Stimulated activated CD4-positive, alpha-beta T cell treated with anti-CD3 and anti-CD28 coated beads, Interleukin-1b, Interleukin-23, amount 100 ng/mL, for 1 hour (primary cell): ENCODE data around the gene PPP1R15B.
A peak's percentile ranks its signal among the peaks of the same experiment; 100 is the strongest.

ENCODE experiments used
- DNase-seq, 2 donors: peaks; one replicate each; pipeline ENCODE4 v3.0.0-alpha.2; 2020; ENCODE audit warnings: low read depth in 2 of 2

PPP1R15B gene

DNA sequence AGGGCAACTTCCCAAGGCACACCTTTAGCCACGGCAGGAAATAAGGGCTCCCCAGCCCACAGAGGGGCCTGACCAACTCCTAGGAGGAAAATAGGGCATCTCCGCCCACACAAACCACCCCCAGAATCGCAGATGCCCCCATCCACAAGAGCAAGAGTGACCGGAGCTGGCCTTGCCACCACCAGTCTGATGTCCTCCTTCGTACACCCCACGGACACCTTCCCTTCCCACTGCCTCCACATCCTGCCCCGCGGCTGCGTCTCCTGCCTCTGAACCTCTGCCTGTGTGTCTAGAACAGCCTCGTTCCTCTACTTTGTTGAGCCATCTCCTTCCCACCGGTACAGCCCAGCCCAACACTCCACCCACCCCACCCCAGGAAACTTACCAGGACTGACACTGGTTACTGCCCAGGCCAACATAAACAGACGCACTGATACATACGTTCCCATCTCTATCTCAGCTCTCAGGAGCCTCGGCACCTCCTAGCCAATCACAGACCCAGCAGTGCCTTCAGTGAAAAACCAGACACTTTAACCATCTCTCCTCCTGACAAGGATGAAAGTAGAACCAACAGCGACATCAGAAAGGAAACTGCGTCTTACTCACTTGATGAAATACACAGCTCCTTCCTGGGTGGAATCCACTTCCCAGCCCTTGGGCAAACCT, 44.3 kb downstream of the PPP1R15B start:
- DNase-seq: no peak

DNA sequence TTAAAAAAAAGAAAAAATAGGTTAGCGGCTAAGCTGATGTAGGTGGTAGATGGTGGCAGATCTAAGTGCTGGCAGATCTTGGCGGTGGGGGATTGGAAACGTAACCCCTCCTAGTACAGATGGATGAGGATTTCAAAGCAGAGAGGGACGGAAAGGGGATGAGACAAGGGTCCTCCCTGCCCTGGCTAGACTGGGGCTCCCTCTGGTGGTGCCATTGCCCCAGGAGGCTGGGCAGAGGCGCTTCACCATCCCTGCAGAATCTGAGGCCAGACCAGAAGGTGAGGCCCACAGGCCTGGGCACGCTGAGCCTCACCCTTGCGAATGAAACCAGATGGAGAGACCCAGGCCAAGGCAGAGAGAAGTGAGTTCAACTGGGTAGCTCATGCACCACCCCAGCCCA, 44.9 kb downstream of the PPP1R15B start:
- no peak for DNase-seq

DNA sequence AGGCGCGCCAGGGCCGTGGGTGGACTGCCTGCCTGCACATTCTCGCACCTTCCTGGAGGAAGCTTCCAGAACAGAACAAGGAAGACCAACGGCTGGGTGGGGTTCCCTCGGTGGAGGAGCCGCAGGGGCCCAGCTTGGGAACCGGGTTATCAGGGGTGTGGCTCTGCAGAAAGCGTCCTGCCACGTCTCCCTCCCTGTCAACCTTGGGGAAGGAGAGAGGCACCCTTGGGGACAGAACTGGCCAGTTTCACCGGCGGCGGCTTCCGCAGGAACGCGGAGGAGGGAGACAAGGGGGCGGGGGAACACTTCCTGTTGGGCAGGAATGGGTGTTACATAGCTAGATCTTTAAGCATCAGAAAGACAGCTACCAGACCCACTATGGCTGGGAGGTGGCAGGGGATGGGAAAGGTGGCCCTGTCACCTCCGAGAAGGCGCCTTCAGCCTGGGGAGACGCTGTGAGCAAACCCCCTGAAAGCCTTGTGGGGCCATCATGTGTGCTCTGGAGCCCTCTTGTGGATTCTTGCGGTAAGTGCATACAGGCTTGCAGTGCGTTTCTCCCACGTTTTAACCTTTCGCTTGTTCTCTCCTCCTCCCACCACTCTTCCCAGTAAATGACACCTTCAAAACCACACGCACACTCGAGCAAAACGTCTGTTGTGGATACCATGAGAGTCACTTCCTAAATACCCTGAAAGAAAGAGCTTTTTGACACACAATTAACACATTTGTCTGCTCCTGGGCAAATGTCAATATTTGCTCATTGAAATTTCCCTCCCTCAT, 48.1 kb downstream of the PPP1R15B start:
- peak; percentile 35 to 36 for DNase-seq

DNA sequence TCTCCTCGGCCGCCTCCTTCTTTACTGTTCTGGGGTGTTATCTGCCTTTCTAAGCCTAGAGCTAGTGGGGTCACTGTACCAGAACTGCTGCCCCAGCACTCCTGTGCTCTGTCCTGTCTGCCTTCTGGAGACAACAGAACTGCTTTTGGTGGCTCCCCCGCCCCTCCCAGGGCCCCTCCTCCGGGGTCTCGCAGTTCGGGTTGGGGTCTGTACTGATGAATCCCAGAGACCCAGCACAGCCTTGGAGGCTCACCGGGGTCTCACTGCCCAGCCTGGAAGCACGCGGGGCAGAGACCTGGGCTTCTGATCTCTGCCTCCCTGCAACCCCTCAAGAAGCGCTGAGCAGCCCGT, 48.7 kb downstream of the PPP1R15B start:
- no peak for DNase-seq

DNA sequence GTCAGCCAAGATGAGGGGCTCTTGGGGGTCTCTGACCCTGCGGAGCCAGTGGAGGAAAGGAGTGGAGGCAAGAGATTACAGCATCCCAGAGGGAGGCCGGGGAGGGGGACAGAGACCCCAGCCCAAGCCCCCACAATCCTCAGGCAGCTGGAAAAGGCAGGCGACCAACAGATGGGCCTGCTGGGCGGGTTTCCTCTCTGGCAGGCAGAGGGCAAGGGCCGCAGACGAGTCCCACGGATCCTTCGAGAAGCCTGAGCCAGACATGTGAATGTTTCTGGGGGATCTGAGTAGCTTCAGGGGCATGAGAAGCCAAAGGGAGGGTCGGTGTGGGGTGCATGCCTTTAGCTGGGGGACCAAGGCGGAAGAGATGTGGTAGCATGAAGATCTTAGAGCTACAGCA, 49.8 kb downstream of the PPP1R15B start:
- DNase-seq: no peak

DNA sequence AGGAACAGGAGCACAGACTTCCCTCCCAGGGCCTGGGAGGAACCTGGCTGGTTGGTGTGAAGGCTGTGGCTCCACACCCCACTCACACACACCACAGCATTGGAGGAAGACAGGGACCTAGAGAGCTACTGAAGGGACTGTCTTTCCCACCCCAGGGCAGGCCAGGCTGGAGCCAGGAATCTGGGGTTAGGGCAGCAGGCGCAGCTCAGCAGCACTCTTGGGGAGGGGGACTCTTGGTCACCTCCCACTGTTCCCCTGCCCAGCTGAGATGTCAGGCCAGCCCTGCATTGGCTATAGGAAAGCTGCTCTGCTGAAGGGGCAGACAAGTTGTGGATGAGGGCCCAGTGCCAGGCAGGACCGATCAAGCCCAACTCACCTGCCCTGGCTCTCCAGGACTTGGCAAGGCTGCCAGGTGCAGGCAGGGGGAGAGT, 50.3 kb downstream of the PPP1R15B start:
- no peak for DNase-seq

DNA sequence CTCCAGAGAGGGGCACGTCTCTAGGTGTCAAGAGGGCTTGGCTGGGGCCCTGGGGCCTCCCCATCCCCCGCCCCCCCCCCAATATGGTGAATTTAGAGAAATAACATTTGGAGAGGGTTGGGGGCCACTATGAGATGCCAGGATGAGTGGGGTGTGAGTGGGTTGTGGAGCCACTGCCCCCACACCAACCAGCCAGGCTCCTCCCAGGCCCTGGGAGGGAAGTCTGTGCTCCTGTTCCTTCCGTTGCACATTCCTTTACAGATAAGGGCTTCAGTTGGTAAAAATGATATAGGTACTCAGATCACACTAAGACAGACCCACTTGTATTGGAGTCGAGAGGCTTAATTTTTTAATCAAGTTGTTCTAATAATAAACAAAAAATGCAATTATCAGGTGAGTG, 51.3 kb downstream of the PPP1R15B start:
- DNase-seq: no peak

DNA sequence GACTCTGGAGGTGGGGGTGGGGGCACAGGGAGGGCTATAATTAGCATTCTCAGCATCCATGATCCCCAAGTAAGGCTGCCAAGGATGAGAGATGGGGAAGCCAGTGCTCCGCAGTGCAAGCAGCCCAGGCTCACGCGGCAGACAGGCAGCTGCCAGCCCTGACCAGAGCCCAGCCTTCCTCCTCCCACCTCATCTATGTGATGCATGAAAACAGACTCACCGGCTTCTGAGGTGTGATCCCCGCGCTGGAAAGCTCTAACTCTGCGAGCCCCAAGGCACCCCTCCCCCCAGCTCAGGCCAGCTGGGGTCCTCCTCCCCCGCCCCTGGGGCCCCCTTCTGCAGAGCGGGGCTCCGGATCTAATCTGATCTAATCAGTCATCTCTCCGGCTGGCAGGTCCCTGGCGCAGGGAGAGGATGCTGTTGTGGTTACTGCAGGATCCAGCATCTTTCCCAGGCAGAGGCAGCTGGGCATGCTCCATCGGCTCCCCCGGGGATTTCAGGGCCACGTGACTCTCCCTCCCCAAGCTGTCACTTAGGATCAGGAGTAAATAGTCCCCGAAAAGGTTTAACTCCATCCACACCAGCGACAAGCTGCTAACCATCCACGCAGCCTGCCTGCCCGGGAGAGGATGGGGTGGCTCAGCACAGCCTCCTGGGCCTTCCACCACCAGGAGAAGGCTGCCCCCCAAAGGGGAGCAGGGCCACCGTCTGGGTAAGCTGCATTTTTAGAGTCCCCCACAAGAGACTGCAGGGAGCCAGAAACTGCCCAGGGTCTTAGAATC, 52.0 kb downstream of the PPP1R15B start, which contains the start of gene PLEKHA6:
PLEKHA6 (minus strand) TSS at position 456 of the 782 bp plus-strand sequence. CDS start 86,202 bp downstream, outside the sequence.
- no peak for DNase-seq

DNA sequence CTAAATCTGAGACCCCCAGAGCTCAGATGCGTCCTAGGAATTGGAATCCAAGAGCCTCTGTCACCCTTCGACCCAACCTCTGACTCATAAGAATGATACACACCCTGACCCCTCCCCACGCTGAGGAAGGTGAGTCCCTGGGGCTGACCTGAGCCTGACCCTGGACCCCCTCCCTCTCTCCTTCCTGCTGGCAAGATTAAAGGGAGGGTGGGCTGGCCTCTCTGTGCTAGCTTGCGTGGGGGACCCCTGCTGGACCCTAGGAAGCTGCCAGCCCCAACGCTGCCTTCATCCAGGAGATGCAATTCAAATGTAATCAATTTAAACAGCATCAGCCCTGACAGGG, 52.5 kb downstream of the PPP1R15B start:
- no peak for DNase-seq

DNA sequence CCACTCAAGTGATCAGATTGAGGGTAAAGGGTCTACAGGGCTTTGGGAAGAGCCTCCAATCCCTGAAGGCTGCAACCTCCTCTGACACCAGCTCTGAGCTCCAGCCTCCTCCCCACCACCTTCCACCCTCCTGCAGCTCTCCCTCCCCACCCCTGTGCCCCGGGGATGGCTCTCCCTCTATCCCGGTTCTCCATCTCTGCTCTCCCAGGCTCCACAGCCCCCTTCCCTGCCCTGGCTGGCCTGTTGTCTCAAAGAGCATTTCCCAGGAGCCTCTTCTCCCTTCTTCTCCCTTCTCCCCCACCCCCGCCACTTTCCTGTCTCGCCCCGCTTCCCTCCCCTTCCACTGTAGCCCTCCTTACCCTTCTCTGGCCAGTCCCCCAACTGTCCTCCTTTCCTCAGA, 53.0 kb downstream of the PPP1R15B start:
- no peak for DNase-seq

DNA sequence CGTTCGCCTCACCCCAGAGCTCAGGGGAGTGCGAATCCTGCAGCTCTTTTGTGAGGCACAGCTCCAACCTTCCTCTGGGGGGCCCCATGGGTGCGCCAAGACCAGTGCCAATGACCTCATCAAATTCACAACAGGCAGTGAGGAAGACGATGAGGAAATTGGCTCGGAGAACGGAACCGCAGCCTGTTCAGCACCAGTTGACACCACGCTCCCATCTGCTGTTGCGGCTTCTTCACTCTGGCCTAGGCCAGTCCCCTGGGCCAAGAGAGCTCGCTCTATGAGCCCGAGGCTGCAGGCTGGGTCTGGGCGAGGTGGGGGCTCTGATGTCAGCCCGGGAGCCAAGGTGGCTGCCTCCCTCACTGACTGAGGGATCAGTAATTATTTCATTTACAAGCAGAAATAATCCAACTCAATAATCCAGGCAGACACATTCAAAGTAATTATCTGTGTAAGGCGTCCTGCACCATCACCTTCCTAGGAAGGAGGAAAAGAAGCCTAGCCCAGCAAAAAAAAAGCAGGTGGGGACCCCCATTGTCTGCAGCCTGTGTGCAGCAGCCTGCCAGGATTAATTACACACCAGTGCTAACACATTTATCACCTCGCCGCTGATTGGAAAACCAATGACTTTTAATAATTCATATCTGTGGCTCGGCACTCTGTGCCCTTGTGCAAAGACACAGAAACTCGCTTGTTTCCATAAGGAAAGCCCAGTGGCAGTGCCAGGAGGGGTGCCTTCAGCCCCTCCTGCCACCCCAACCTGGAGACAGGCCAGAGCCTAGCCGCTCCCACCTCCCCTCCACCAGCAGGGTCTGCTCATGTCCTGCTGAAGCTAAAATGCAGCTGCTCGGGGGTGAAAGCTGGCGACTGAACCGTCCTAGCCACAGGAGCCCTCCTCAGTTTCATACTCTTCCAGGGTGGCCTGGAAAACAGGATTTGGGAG, 53.8 kb downstream of the PPP1R15B start:
- DNase-seq: no peak

DNA sequence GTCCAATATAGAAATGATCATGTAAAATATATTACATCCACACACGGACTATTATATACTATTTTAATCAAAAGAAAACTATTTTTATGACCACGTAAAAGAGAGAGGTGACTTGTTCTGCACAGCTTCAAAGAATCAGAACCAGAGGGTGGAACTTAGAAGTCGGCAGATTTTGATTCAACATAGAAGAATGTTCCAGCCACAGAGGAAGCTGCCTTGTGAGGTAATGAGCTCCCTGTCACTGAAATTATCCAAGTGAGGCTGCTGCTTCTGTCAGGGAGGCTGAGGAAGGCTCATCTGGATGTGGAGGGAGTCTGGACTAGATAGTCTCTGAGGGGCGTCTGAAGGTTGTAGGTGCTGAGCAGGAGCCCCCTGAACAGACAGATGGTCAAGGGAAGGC, 54.6 kb downstream of the PPP1R15B start:
- DNase-seq: no peak

DNA sequence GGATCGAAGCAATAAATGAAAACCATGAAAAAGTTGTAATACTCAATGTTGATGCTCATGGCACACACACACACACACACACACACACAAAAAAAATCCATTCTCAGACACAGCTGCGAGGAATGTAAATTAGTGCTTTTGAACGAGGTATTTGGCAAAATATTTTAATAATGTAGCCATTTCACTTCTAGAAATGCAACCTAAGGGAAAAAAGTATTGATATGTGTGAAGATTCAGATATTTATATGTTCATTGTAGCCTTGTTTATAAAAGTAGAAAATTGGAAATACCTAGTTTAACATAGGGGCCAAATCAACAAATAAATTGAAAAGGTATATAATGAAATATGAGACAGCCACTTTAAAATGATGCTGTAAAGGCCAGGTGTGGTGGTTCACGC, 55.7 kb downstream of the PPP1R15B start:
- no peak for DNase-seq

DNA sequence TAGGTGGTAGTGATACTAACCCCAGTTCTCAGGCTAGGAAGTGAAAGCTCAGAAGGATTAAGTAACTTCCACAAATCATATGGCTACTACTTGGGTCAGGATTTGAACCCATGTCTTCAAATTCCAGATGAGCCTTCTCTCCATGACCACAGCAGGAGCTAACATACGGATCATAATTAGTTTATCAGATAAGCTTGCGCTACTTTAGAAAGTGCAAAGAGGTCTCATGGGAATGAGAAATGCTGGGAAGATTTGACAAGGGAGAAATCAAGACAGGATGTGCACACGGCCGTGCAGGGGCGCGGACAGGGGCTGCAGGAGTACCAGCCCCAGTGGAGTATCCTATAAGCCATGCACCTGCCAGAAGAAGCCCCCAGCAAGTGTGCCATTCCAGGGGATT, 57.0 kb downstream of the PPP1R15B start:
- no peak for DNase-seq
